GM19455 (cell line): Measurements from ENCODE around the gene ZNF664.

Source experiments
- ATAC-seq: cut with Tn5 transposase; IDR thresholded peaks from one replicate; pipeline ENCODE4 v1.9.1; 2021; ENCODE audit not compliant: unreplicated experiment

The ZNF664 gene

GRCh38 chr12:124027753-124028554, 54.9 kb downstream of the ZNF664 start:
- ATAC-seq = no peak

GRCh38 chr12:124028555-124028925, 55.5 kb downstream of the ZNF664 start:
- ATAC-seq = no peak

DNA sequence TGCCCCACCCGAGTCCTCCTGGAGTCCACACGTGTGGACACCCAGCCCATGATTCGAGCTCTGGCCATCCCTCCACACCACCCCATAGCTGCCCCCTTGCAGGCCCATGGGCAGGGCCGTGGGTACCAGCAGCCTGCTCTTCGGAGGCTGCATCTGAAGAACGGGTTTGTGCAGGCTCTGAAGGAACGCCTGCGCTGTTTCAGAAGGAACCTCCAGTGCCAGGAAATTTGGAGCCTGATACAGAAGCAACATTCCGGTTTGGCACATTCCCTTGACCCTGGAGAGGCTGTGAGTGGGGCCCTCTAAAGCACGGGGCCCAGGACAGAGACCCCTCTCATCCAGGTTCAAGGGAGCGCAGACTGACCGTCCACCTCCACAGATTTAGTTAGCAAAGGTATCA, 57.0 kb downstream of the ZNF664 start:
- no peak for ATAC-seq

GRCh38 chr12:124030510-124030909, 57.5 kb downstream of the ZNF664 start:
- no peak for ATAC-seq

GRCh38 chr12:124031058-124031457, 58.0 kb downstream of the ZNF664 start:
- no peak for ATAC-seq

- ATAC-seq = no peak
These were observed 59.4 kb downstream of the ZNF664 start for GRCh38 chr12:124032265-124032886.

DNA sequence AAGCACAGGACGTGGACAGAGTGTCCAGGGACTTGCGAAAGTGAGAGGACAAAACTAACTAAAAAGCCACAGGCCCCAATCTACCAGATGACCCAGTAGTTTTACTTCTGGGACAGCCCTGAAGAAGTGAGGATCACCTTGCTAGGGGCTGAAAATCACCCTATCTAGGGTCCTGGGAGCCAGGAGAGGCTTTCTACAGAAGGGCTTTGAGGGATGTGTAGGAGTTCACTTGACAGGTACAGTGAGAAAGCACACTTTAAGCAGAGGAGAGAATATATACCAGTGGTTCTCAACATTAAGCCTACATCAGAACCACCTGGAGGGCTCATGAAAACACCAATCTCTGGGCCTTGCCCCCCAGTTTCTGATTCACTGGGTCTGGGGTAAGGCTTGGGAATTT, 60.8 kb downstream of the ZNF664 start:
- ATAC-seq = no peak

DNA sequence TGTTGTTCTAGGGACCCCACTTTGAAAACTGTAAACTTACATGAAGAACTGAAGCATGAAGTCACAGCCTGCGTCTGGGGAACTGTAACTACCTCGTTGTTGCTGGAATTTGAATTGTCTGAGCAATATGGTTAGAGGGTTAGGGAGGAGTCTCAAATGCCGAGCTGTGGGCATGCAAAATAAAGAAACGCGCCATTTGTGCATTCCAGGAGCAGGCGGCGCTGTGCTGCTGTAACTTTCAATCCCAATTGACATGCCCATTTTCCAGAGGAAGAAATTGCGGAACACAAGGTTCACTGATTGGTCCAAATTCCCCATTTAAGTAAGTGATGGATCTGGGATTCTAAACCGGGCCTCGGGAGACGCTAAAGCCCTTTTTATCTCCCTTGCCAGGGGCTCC, 61.3 kb downstream of the ZNF664 start:
- no peak for ATAC-seq

DNA sequence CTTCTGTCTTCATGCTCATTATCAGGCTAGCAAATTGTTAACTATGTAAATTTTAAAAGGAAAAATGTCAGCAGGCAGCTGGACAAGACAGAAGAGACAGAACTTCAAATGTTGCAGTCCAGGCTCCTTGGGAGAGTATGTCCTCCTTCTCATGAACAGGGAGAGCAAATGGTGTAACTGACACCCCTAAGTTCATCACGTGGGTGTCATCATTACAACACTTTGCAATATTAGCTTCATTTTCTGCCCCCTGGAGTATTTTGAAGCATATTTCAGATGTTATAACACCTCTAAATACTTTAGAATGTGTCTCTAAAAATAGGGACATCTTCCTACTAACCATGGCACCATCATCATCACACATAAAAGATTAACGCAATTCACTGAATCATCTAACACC, 62.1 kb downstream of the ZNF664 start:
- ATAC-seq = no peak

DNA sequence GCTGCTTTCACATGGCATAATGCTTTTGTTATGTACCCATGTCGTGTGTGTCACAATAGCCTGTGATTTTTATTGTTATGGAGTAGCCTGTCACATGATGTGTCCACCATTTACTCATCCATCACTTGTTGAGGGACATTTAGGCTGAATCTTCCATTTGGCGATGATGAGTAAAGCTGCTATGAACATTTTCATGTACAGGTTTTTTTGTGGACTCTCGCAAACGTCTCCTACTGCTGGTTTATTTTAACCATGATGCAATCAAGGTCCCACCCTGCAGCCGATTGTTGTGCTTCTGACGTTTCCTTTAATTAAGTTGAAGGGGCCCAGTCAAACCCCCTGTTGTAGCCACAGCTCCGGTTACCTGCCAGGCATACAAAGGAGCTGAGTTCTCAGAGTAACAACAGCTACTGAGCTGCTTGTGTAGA, 63.2 kb downstream of the ZNF664 start:
- no peak for ATAC-seq

DNA sequence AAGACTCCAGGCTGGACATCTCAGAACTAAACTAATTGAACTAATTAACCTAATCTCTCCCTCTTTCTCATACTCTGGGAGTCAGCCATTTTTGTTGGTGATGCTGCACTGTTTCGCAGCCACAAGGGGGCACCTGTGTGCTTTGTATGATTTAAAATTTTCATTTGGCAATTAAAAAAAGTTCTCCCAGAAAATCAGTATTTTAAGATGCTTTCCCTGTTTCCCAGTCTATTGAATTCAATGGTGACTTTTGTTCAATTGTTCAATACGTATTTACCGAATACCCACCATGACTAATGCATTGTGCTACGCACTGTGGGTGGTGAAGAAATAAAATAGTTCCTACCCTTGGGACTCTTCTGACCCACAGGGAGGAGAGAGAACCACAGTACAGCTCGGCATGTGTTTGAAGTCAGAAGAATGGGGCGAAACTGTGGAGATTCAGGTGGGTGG, 63.7 kb downstream of the ZNF664 start:
- ATAC-seq = no peak

DNA sequence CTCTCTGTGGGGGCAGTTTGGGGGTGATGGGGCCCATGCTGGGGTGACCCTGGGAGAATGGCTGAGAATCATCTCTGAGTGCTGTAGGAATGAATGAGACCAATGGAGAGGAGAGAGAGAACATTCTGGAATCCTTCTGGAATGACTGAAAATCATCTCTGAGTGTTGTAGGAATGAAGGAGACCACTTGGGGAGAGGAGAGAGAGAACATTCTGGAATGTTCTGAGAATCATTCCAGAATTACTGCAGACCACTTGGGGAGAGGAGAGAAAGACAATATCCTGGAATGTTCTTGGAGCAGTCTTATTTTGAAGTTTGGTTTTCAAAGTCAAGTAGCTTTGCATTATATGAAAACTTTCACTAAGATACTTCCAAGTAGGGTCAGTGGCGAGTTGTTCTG, 64.3 kb downstream of the ZNF664 start:
- no peak for ATAC-seq

- ATAC-seq = no peak
These were observed 66.3 kb downstream of the ZNF664 start for GRCh38 chr12:124039276-124039675.

- ATAC-seq = no peak
These were observed 67.3 kb downstream of the ZNF664 start for GRCh38 chr12:124040291-124040690.

DNA sequence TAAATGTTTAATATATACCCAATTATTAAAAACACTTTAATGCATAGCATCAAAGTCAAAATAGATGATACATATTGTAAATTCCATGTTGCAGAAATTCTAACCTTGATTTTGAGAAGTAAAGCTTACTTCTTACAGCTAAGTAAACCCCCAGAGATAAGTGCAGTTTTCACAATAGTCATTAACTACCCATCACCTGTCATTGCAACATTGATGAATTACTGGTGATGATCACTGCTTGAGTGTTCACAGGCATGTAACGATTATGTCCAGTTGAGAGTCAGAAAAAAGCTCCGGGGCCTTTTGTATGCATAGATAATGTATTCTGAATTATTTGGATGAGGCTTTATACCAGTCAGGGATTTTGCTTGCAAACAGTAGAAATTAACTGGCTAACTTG, 67.7 kb downstream of the ZNF664 start:
- no peak for ATAC-seq

- no peak for ATAC-seq
These were observed 68.9 kb downstream of the ZNF664 start for GRCh38 chr12:124041907-124042306.

DNA sequence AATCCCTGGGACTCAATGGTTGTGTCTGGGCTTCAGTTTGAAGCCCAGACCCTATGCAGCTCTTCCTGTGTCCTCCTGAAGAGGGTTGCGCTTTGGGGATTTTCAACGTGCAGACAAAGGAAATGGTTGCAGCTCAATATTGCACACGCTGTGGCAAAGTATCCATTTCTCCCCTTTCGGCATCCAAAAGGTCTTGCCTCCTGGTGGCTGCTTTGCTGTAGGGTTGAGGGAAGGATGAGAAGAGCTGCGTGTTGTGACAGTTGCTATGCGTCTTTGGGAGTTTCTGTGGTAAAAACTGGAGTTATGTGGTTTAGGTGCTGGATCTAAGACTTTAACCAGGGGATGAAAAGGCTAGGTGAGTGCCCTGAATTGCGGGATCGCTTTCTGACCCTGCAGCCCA, 71.0 kb downstream of the ZNF664 start:
- no peak for ATAC-seq

GRCh38 chr12:124044809-124045321, 71.8 kb downstream of the ZNF664 start:
- ATAC-seq = no peak

GRCh38 chr12:124045671-124046455, 72.8 kb downstream of the ZNF664 start:
- no peak for ATAC-seq

GRCh38 chr12:124046456-124046740, 73.4 kb downstream of the ZNF664 start:
- no peak for ATAC-seq

- ATAC-seq = no peak
These were observed 74.1 kb downstream of the ZNF664 start for GRCh38 chr12:124047045-124047566.
